SJSA1 (cell line): ENCODE measurements around the gene PPFIA1. TPM values are rescaled to one million over a fixed set of nuclear protein-coding genes. Genes with fewer than 3 reads are reported as not detected.

Experiments used
- DNase-seq, 2 experiments: peaks; one replicate each; pipeline ENCODE4 v3.0.0-alpha.2; 2015 to 2020; ENCODE audit warnings: low spot score in 2 of 2, low read depth in 1 of 2
- H3K27ac ChIP-seq: fragments of 250-450 bp; sonication (Bioruptor Pico); 2 replicates; pipeline ENCODE4 v1.5.1; 2020; ENCODE audit warnings: mild to moderate bottlenecking, moderate library complexity
- H3K27me3 ChIP-seq: fragments of 250-450 bp; sonication (Bioruptor Pico); replicated peaks from 2 replicates; pipeline ENCODE4 v1.5.1; 2020; ENCODE audit warnings: mild to moderate bottlenecking, moderate library complexity
- H3K36me3 ChIP-seq: fragments of 250-450 bp; sonication (Bioruptor Pico); 2 replicates; pipeline ENCODE4 v1.5.1; 2020; ENCODE audit warnings: mild to moderate bottlenecking
- H3K4me1 ChIP-seq: fragments of 250-450 bp; sonication (Bioruptor Pico); replicated peaks from 2 replicates; pipeline ENCODE4 v1.6.1; 2021; ENCODE audit warnings: mild to moderate bottlenecking
- H3K4me3 ChIP-seq: fragments of 250-450 bp; sonication (Bioruptor Pico); 2 replicates; pipeline ENCODE4 v1.5.1; 2020; ENCODE audit warnings: mild to moderate bottlenecking
- H3K9me3 ChIP-seq: fragments of 250-450 bp; sonication (Bioruptor Pico); replicated peaks from 2 replicates; pipeline ENCODE4 v1.5.1; 2020; ENCODE audit warnings: mild to moderate bottlenecking
- total RNA-seq: library from RNA; depleted of rRNA; stranded (reverse); fragments of >200 nt; shearing (Covaris generic); gene quantifications from 2 replicates; pipeline ENCODE4 v1.2.3, GENCODE V29; 2014; rRNA removed

PPFIA1 gene
- total RNA-seq, 1 experiment from 2014 or later: 106 TPM

DNA sequence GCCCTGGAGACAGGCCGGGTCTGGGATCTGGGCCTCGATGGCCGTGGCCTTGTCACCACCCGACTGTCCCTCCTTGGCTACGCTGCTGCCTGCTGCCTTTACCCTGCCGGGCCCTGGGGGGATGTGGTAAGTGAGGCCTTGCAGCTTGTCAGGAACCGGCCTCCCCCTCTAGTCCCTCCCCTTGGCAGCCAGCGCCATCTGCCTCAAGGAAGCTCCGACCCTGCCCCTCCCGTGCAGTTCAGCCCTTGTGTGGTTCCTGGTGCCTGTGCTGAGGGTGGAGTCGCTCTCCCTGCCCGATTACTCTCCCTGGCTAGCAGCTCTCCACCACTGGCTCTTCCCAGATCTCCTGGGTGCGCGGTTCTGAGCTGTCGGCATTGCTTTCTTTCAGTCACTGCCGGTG, 161.6 kb downstream of the PPFIA1 start:
- no peaks in the 10 kb centered on the region for H3K9me3 ChIP-seq
- no peak overlapping the region for H3K4me3 ChIP-seq
- no peaks in the 10 kb centered on the region for H3K4me1 ChIP-seq
- H3K27me3 ChIP-seq: no peaks in the 10 kb centered on the region
- H3K27ac ChIP-seq: no peak overlapping the region
- no peak for DNase-seq
- H3K36me3 ChIP-seq: peaks cover 100% of the 10 kb centered on the region

- no peak overlapping the region for H3K4me3 ChIP-seq
- H3K36me3 ChIP-seq: peaks cover 100% of the 10 kb centered on the region
- H3K27ac ChIP-seq: no peak overlapping the region
- H3K27me3 ChIP-seq: no peaks in the 10 kb centered on the region
- no peak for DNase-seq
- H3K4me1 ChIP-seq: no peaks in the 10 kb centered on the region
- no peaks in the 10 kb centered on the region for H3K9me3 ChIP-seq
Measured at GRCh38 chr11:70432580-70432979, 162.1 kb downstream of the PPFIA1 start.

DNA sequence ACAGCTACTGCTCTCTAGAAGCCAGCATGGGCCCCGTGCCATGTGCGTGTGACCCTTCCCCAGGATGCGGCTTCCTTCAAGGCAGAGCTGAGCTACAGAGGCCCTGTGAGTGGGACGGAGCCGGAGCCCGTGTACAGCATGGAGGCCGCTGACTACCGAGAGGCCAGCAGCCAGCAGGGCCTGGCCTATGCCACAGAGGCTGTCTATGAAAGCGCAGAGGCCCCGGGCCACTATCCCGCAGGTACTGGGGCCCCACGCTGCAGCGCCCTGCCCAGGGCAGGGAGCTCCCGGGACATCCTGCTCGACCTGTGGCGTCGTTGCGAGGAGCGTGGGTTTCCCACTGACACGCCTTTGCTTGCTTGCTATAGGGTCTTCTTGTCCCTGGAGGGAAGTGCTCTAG, 162.5 kb downstream of the PPFIA1 start:
- Histone ChIP-seq H3K27me3 (no peaks in the 10 kb centered on the region), H3K4me3 (no peak overlapping the region), H3K27ac (no peak overlapping the region), H3K9me3 (no peaks in the 10 kb centered on the region), H3K36me3 (peaks cover 100% of the 10 kb centered on the region), H3K4me1 (no peaks in the 10 kb centered on the region)
- DNase-seq: no peak

- no peak overlapping the region for H3K4me3 ChIP-seq
- H3K36me3 ChIP-seq: peaks cover 100% of the 10 kb centered on the region
- no peaks in the 10 kb centered on the region for H3K27me3 ChIP-seq
- H3K27ac ChIP-seq: no peak overlapping the region
- H3K4me1 ChIP-seq: no peaks in the 10 kb centered on the region
- H3K9me3 ChIP-seq: no peaks in the 10 kb centered on the region
- no peak for DNase-seq
Measured at GRCh38 chr11:70433526-70433925, 163.0 kb downstream of the PPFIA1 start.

Other genes with a start within 250 kb of the PPFIA1 start
- 0.72 and 1.4 TPM in 2 replicates for gene ANO1, start 192.4 kb upstream of the PPFIA1 start, total RNA-seq
- gene FADD, start 67.4 kb upstream of the PPFIA1 start, total RNA-seq: 121 and 147 TPM in 2 replicates
- gene CTTN, start 127.8 kb downstream of the PPFIA1 start, total RNA-seq: 747 and 1,035 TPM in 2 replicates